GM23338 (cell line): ENCODE results near the gene EDAR. TPM values are rescaled to one million over a fixed set of nuclear protein-coding genes. Genes with fewer than 3 reads are reported as not detected.

ENCODE experiments used
- ATAC-seq: fragments of 200-7000 bp; cut with Tn5 transposase; 3 replicates; pipeline ENCODE4 v1.9.1; 2020
- DNase-seq: peaks from one replicate; pipeline ENCODE4 v3.0.0-alpha.2; 2015; ENCODE audit warnings: low spot score
- H2AFZ ChIP-seq: fragments of 200-600 bp; sonication (generic); 2 replicates; pipeline ENCODE4 v1.8.0; 2016; ENCODE audit warnings: antibody characterized with exemption, mild to moderate bottlenecking, moderate library complexity
- H3F3A ChIP-seq: fragments of 200-600 bp; sonication (generic); replicated peaks from 2 replicates; pipeline ENCODE4 v1.8.0; 2017; ENCODE audit warnings: antibody characterized with exemption, mixed run types, low read depth
- H3K27ac ChIP-seq: fragments of 200-600 bp; sonication (generic); 2 replicates; pipeline ENCODE4 v1.6.1; 2016; ENCODE audit warnings: low read depth
- H3K27me3 ChIP-seq: fragments of 200-600 bp; sonication (generic); 2 replicates; pipeline ENCODE4 v1.8.0; 2016; ENCODE audit warnings: mild to moderate bottlenecking, mixed run types, moderate library complexity; ENCODE audit not compliant: insufficient read depth
- H3K36me3 ChIP-seq: fragments of 200-600 bp; sonication (generic); 2 replicates; pipeline ENCODE4 v1.8.0; 2016; ENCODE audit warnings: mild to moderate bottlenecking; ENCODE audit not compliant: insufficient read depth
- H3K4me1 ChIP-seq: fragments of 200-600 bp; sonication (generic); 2 replicates; pipeline ENCODE4 v1.8.0; 2016; ENCODE audit warnings: mild to moderate bottlenecking, moderate library complexity; ENCODE audit not compliant: insufficient read depth
- H3K4me2 ChIP-seq: fragments of 200-600 bp; sonication (generic); 2 replicates; pipeline ENCODE4 v1.7.1; 2017; ENCODE audit warnings: mixed run types
- H3K4me3 ChIP-seq: fragments of 200-600 bp; sonication (generic); 2 replicates; pipeline ENCODE4 v1.6.1; 2016; ENCODE audit warnings: mixed run types
- H3K79me2 ChIP-seq: fragments of 200-600 bp; sonication (generic); replicated peaks from 2 replicates; pipeline ENCODE4 v1.8.0; 2017; ENCODE audit warnings: mild to moderate bottlenecking; ENCODE audit not compliant: insufficient read depth
- H3K9me2 ChIP-seq: fragments of 200-600 bp; sonication (generic); 2 replicates; pipeline ENCODE4 v1.8.0; 2017; ENCODE audit not compliant: insufficient read depth
- H4K20me1 ChIP-seq: fragments of 200-600 bp; sonication (generic); replicated peaks from 2 replicates; pipeline ENCODE4 v1.8.0; 2017; ENCODE audit warnings: mild to moderate bottlenecking; ENCODE audit not compliant: insufficient read depth
- H3K27ac Mint-ChIP-seq: 2 replicates; pipeline ENCODE4 v1.8.0; 2020; ENCODE audit warnings: inconsistent platforms, mild to moderate bottlenecking, moderate library complexity, mixed read lengths
- H3K27me3 Mint-ChIP-seq: 3 replicates; pipeline ENCODE4 v1.8.0; 2022; ENCODE audit warnings: low read depth, mild to moderate bottlenecking, moderate library complexity, mixed read lengths, inconsistent platforms; ENCODE audit not compliant: insufficient read depth, poor library complexity
- H3K36me3 Mint-ChIP-seq: 3 replicates; pipeline ENCODE4 v1.8.0; 2021; ENCODE audit warnings: low read depth, mild to moderate bottlenecking, inconsistent platforms, moderate library complexity, mixed read lengths
- H3K4me1 Mint-ChIP-seq: 3 replicates; pipeline ENCODE4 v1.8.0; 2020; ENCODE audit warnings: mild to moderate bottlenecking, inconsistent platforms, mixed read lengths
- H3K4me3 Mint-ChIP-seq: 3 replicates; pipeline ENCODE4 v1.8.0; 2021; ENCODE audit warnings: moderate library complexity, mild to moderate bottlenecking, inconsistent platforms, mixed read lengths
- H3K9me3 Mint-ChIP-seq: 3 replicates; pipeline ENCODE4 v1.8.0; 2020; ENCODE audit warnings: moderate library complexity, mild to moderate bottlenecking, inconsistent platforms, mixed read lengths
- CREB1 ChIP-seq: fragments of 250-450 bp; sonication (Bioruptor Pico); IDR thresholded peaks from 2 replicates; pipeline ENCODE4 v1.5.0; 2020; ENCODE audit warnings: low read depth, mild to moderate bottlenecking, moderate library complexity
- ETS1 ChIP-seq: IDR thresholded peaks from 2 replicates; pipeline ENCODE4 v1.6.1; 2016; ENCODE audit warnings: antibody characterized with exemption
- EZH2 ChIP-seq: fragments of 200-600 bp; sonication (generic); IDR thresholded peaks from one replicate; pipeline ENCODE4 v1.8.0; 2017; ENCODE audit warnings: antibody characterized with exemption, mild to moderate bottlenecking, low read depth; ENCODE audit not compliant: unreplicated experiment
- EZH2phosphoT487 ChIP-seq: fragments of 200-600 bp; sonication (generic); IDR thresholded peaks from one replicate; pipeline ENCODE4 v1.8.1; 2018; ENCODE audit warnings: antibody characterized with exemption; ENCODE audit not compliant: unreplicated experiment
- JUNB ChIP-seq: IDR thresholded peaks from one replicate; pipeline ENCODE4 v1.6.1; 2016; ENCODE audit warnings: antibody characterized with exemption; ENCODE audit not compliant: unreplicated experiment
- NANOG ChIP-seq: IDR thresholded peaks from 2 replicates; pipeline ENCODE4 v1.6.1; 2016; ENCODE audit warnings: antibody characterized with exemption, borderline replicate concordance
- POLR2AphosphoS5 ChIP-seq: IDR thresholded peaks from 2 replicates; pipeline ENCODE4 v1.6.1; 2016; ENCODE audit warnings: antibody characterized with exemption, low read depth
- REST ChIP-seq: IDR thresholded peaks from one replicate; pipeline ENCODE4 v1.6.1; 2018; ENCODE audit warnings: antibody characterized with exemption; ENCODE audit not compliant: unreplicated experiment
- STAT1 ChIP-seq: IDR thresholded peaks from one replicate; pipeline ENCODE4 v1.6.1; 2016; ENCODE audit warnings: antibody characterized with exemption; ENCODE audit not compliant: unreplicated experiment
- ZNF114 ChIP-seq: fragments of 250-450 bp; sonication (Bioruptor Pico); IDR thresholded peaks from 2 replicates; pipeline ENCODE4 v1.5.0; 2020; ENCODE audit warnings: mild to moderate bottlenecking, moderate library complexity
- ZNF331 ChIP-seq: fragments of 250-450 bp; sonication (Bioruptor Pico); IDR thresholded peaks from 2 replicates; pipeline ENCODE4 v1.5.0; 2020; ENCODE audit warnings: low read depth, mild to moderate bottlenecking, moderate library complexity
- ZNF462 ChIP-seq: fragments of 250-450 bp; sonication (Bioruptor Pico); IDR thresholded peaks from 2 replicates; pipeline ENCODE4 v1.5.0; 2020; ENCODE audit warnings: mild to moderate bottlenecking, moderate library complexity
- polyA plus RNA-seq: library from polyadenylated mRNA; unstranded; fragments of >200 nt; fragmentation: Nextera tagmentation; extraction: Ambion mirVana; gene quantifications from 2 replicates; pipeline ENCODE4 v1.2.1, GENCODE V29; 2016
- total RNA-seq: library from RNA; depleted of rRNA; stranded (reverse); fragments of >200 nt; shearing (Covaris generic); gene quantifications from 2 replicates; pipeline ENCODE4 v1.2.3, GENCODE V29; 2014
- TF ChIP-seq, protein P1 (sequence below), 2 experiments: fragments of 200-600 bp in 1 of 2; sonication (generic) in 1 of 2; conservative IDR thresholded peaks; 2 replicates each; pipeline versions ENCODE4 v1.5.1 to v1.6.1; 2016 to 2017; ENCODE audit warnings: antibody characterized with exemption in 2 of 2, low read depth in 2 of 2, mild to moderate bottlenecking in 2 of 2, moderate library complexity in 1 of 2

EDAR gene
- total and polyA plus RNA-seq, 2 experiments from 2014 or later = not detected

DNA sequence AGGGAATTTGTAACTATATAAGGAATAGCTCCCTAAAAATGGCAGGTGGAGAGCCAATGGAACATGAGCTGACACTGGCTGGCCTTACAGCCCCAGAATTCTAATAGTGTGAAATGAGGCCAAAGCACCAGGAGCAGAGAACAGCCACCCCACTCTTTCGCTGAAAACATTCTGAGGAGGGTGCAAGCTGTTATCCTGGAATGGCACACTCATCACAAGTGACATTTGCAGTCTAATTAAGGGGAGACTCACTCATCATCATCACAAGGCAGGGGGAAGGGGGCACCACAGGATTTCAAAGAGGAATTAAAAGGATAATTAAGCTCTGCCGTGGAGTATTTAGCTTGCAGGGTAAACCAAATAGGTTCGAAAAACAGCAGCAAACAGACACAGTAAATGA is 94.3 kb downstream of the EDAR start (continued):
- TF ChIP-seq STAT1 = no peak
- no peak for TF ChIP-seq POLR2AphosphoS5
- TF ChIP-seq JUNB = no peak
- TF ChIP-seq EZH2 = no peak

DNA sequence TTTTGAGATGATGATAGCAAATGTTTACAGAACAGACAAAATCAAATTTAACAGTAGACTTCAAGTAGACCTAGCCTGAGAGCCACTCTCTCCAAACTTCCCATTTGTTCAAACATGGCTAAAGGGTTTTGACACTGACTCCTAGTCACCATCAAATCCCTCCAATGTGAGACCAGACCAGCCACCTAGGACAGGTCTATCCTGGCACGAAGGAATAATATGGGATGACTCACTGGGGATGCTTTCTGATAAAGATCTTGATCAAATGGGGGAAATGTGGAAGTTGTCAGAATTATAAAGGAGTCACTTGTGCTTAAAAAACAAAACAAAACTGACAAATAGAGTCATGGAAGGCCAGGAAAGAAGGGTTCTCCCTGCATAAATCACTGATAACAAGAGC is 95.7 kb downstream of the EDAR start:
- Histone ChIP-seq H3K27me3 (no peaks in the 10 kb centered on the region), H3K4me2 (no peak overlapping the region), H4K20me1 (no peaks in the 10 kb centered on the region; the same call in 1 of the 2 replicates), H3K9me2 (no peaks in the 10 kb centered on the region), H2AFZ (no peak overlapping the region), H3K4me1 (no peaks in the 10 kb centered on the region), H3K27ac (no peak overlapping the region), H3K79me2 (no peaks in the 10 kb centered on the region), H3K4me3 (no peak overlapping the region), H3K36me3 (no peaks in the 10 kb centered on the region), H3F3A (no peaks in the 10 kb centered on the region)
- H3K27ac Mint-ChIP-seq = no peak overlapping the region
- peaks cover 10% of the 10 kb centered on the region; the same call in 2 of the 3 replicates for H3K36me3 Mint-ChIP-seq
- no peak for ATAC-seq
- no peak overlapping the region for H3K4me3 Mint-ChIP-seq
- no peak for TF ChIP-seq ETS1
- TF ChIP-seq, protein P1, sequence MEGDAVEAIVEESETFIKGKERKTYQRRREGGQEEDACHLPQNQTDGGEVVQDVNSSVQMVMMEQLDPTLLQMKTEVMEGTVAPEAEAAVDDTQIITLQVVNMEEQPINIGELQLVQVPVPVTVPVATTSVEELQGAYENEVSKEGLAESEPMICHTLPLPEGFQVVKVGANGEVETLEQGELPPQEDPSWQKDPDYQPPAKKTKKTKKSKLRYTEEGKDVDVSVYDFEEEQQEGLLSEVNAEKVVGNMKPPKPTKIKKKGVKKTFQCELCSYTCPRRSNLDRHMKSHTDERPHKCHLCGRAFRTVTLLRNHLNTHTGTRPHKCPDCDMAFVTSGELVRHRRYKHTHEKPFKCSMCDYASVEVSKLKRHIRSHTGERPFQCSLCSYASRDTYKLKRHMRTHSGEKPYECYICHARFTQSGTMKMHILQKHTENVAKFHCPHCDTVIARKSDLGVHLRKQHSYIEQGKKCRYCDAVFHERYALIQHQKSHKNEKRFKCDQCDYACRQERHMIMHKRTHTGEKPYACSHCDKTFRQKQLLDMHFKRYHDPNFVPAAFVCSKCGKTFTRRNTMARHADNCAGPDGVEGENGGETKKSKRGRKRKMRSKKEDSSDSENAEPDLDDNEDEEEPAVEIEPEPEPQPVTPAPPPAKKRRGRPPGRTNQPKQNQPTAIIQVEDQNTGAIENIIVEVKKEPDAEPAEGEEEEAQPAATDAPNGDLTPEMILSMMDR (conservative IDR thresholded peaks at IDR 0.05; ENCODE audit: low read depth in 2 of 2) = no peak
- no peak for TF ChIP-seq POLR2AphosphoS5
- no peak for TF ChIP-seq CREB1
- TF ChIP-seq EZH2phosphoT487 = no peak
- TF ChIP-seq EZH2 = no peak
- no peak for TF ChIP-seq REST
- no peak for TF ChIP-seq ZNF114 (CRISPR knock-in tag)
- TF ChIP-seq STAT1 = no peak
- no peak for TF ChIP-seq ZNF331 (CRISPR knock-in tag)
- TF ChIP-seq ZNF462 = no peak
- TF ChIP-seq JUNB = no peak
- no peak for TF ChIP-seq NANOG
- peaks cover 12% of the 10 kb centered on the region; the same call in 2 of the 3 replicates for H3K4me1 Mint-ChIP-seq
- DNase-seq = no peak
- H3K9me3 Mint-ChIP-seq = peaks cover 5% of the 10 kb centered on the region; the same call in 1 of the 3 replicates
- H3K27me3 Mint-ChIP-seq = peaks cover 1% of the 10 kb centered on the region
